Stimulated activated memory B cell treated with anti-CD40 and anti-IgM and Interleukin-4, amounts not matched to agents 10 μg/mL and 1 μg/mL and 100 μg/mL, for 72 hours (primary cell): Measurements from ENCODE around the gene SLC35B3.
"Not testable (repeated sequence)": the region's sequence is repeated elsewhere in the genome, so short reads cannot be mapped to it uniquely, and the experiment has no call there.

Experiments
- ATAC-seq: fragments of 150-1000 bp; cut with Tn5 transposase; 2 replicates; pipeline ENCODE4 v1.10.0; 2021
- H3K27ac Mint-ChIP-seq: one replicate; pipeline ENCODE4 v1.8.0; 2022; ENCODE audit warnings: mild to moderate bottlenecking, mixed read lengths
- H3K27me3 Mint-ChIP-seq: one replicate; pipeline ENCODE4 v1.8.0; 2022; ENCODE audit warnings: mixed read lengths
- H3K36me3 Mint-ChIP-seq: one replicate; pipeline ENCODE4 v1.8.0; 2022; ENCODE audit warnings: mixed read lengths
- H3K4me1 Mint-ChIP-seq: one replicate; pipeline ENCODE4 v1.8.0; 2022; ENCODE audit warnings: mixed read lengths
- H3K4me3 Mint-ChIP-seq: one replicate; pipeline ENCODE4 v1.8.0; 2022; ENCODE audit warnings: mild to moderate bottlenecking, moderate library complexity, mixed read lengths
- H3K9me3 Mint-ChIP-seq: one replicate; pipeline ENCODE4 v1.8.0; 2022; ENCODE audit warnings: mixed read lengths

Gene SLC35B3

DNA sequence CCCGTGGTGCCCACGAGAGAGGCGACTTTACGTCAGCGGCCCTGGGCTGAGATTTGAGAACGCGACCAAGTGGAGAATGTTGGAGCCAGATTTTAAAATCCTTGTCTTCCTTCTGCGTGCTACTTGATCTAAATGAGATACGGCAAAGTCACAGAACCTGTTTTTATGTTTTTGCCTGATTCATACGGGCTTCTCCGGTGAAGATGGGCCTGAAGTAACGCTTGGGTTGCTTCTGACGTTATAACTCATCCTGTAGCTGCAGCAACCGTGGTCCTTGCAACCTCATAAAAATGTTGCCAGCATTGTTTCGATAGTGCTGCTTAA lies 462 bp upstream of the SLC35B3 start:
- Mint-ChIP-seq H3K27me3 (no peaks in the 10 kb centered on the region), H3K27ac (peak overlapping the region; percentile 91), H3K4me3 (peak overlapping the region; percentile 91), H3K9me3 (no peaks in the 10 kb centered on the region), H3K4me1 (peaks cover 27% of the 10 kb centered on the region), H3K36me3 (peaks cover 18% of the 10 kb centered on the region)
- ATAC-seq, result no peak

DNA sequence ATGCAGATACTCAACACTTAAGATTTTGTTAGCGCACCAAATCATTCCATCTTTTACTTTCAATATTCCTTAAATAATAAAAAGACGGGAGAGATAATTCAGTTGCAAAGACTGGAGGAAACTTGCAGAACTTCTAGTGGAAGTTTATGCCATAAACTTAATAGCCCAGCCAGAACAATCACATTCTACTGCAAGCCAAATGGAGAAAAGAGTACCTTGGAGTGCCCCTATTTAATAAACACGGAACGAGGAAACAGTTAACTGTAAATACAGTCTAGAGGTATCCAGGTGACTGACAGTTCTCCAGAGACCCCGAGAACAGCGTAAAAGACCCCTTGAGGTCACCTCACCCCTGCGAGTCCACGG lies 635 bp downstream of the SLC35B3 start:
- ATAC-seq, result peak; percentile 19
- Mint-ChIP-seq H3K27ac (peak overlapping the region; percentile 91), H3K4me1 (peaks cover 27% of the 10 kb centered on the region)

DNA sequence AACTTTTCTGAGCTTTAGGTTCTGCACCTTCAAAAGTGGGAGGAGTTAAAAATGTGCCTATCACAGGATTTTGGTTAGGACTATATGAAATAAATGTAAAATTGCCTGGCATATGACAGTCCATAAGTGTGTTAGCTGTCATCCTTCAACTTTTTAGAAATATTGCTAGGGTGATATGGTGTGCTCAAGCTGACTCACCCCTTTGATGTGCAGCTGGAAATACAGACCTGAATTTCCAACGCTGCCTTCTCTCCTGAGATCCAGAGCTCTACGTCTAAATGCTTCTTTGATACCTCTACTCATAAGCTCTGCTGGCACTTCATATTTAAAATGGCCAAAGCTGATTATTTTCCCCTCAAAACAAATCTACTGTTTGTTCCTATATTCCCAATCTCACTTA lies 2.7 kb downstream of the SLC35B3 start:
- no peak for ATAC-seq
- H3K27me3 Mint-ChIP-seq, result no peaks in the 10 kb centered on the region
- no peak overlapping the region for H3K27ac Mint-ChIP-seq
- no peaks in the 10 kb centered on the region for H3K9me3 Mint-ChIP-seq
- peaks cover 27% of the 10 kb centered on the region for H3K4me1 Mint-ChIP-seq
- no peak overlapping the region for H3K4me3 Mint-ChIP-seq
- peaks cover 31% of the 10 kb centered on the region for H3K36me3 Mint-ChIP-seq

More for the DNA sequence above, 635 bp downstream of the SLC35B3 start:
- Mint-ChIP-seq H3K27me3 (no peaks in the 10 kb centered on the region), H3K9me3 (no peaks in the 10 kb centered on the region), H3K4me3 (peak overlapping the region; percentile 91), H3K36me3 (peaks cover 22% of the 10 kb centered on the region)

DNA sequence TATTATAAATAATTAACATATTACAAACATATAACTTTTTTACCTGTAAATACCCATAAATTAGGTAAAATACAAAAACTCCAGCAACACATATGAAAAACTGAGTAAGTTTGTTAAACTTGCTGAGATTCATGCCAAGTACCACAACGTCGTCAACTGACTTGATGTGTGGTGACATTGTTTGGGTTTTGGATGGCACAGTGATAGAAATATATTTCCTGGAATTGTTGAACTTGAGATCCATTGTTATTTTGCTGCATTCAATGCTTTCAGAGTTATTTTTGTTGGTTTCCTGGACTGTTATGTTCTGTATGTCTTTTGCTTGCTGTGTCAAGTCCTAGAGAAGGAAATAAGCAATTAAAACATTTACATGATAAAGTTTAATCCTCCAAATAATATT lies 5.5 kb downstream of the SLC35B3 start:
- ATAC-seq, result no peak
- Mint-ChIP-seq H3K4me1 (peaks cover 18% of the 10 kb centered on the region), H3K9me3 (peaks cover 3% of the 10 kb centered on the region), H3K27ac (no peak overlapping the region), H3K36me3 (peaks cover 48% of the 10 kb centered on the region), H3K4me3 (no peak overlapping the region), H3K27me3 (no peaks in the 10 kb centered on the region)

DNA sequence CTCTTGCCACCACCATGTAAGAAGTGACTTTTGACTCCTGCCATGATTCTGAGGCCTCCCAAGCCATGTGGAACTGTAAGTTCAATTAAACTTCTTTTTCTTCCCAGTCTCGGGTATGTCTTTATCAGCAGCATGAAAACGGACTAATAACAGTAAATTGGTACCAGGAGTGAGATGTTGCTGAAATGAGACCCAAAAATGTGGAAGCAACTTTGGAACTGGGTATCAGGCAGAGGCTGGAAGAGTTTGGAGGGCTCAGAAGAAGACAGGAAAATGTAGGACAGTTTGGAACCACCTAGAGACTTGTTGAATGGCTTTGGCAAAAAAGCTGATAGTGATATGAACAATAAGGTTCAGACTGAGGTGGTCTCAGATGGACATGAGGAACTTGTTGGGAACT lies 8.8 kb downstream of the SLC35B3 start:
- not testable (repeated sequence) for ATAC-seq, H3K27ac Mint-ChIP-seq, H3K4me1 Mint-ChIP-seq, H3K4me3 Mint-ChIP-seq, H3K27me3 Mint-ChIP-seq, H3K9me3 Mint-ChIP-seq
- H3K36me3 Mint-ChIP-seq, result peaks cover 40% of the 10 kb centered on the region

DNA sequence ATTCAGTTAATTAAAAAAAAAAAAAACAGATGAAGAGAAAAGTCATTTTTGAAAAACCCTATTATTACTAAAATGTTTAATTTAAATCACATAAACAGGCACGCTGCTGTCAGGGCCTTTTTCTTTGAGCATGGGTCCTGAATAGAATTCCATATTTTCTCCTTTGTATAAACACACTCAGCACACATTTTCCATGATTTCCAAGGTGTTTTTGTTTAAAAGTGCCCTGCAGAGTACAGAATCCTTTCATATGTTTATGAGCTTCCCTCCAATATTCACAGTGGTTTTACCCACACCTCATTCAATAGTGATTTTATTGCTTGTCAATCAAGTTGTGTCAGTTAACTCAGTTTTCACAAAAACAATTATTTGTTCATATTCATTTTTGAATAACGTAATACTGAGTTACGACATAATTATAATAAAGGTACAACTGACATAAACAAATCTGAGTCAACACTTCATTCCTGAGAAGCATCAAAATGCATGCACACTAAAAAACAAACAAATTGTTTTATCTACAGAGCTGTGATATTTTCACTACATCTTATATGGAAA lies 15.2 kb downstream of the SLC35B3 start:
- H3K4me3 Mint-ChIP-seq, result no peak overlapping the region
- ATAC-seq, result no peak
- no peak overlapping the region for H3K27ac Mint-ChIP-seq
- no peaks in the 10 kb centered on the region for H3K4me1 Mint-ChIP-seq
- peaks cover 35% of the 10 kb centered on the region for H3K36me3 Mint-ChIP-seq
- no peaks in the 10 kb centered on the region for H3K27me3 Mint-ChIP-seq
- H3K9me3 Mint-ChIP-seq, result no peaks in the 10 kb centered on the region

DNA sequence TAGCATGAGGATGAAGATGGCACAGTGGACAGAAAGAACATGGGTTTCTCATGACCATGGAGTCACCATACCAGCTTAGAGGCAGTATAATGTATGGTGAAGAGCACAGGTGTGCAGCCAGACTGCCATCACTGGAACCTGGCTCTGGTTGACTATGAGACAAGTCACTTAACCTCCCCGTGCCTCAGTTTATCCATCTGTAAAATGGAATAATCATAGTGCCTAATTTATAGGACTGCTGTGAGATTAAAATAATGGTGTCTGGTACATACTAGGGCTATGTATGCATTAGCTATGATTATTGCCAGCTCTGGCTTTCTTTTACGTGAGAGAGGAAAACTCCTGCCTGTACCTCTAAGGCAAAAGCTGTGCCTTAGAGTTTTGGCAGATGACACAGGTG lies 19.4 kb downstream of the SLC35B3 start:
- no peaks in the 10 kb centered on the region for H3K4me1 Mint-ChIP-seq
- H3K36me3 Mint-ChIP-seq, result peaks cover 45% of the 10 kb centered on the region
- no peak overlapping the region for H3K4me3 Mint-ChIP-seq
- no peak overlapping the region for H3K27ac Mint-ChIP-seq
- no peaks in the 10 kb centered on the region for H3K27me3 Mint-ChIP-seq
- H3K9me3 Mint-ChIP-seq, result no peaks in the 10 kb centered on the region
- ATAC-seq, result no peak

DNA sequence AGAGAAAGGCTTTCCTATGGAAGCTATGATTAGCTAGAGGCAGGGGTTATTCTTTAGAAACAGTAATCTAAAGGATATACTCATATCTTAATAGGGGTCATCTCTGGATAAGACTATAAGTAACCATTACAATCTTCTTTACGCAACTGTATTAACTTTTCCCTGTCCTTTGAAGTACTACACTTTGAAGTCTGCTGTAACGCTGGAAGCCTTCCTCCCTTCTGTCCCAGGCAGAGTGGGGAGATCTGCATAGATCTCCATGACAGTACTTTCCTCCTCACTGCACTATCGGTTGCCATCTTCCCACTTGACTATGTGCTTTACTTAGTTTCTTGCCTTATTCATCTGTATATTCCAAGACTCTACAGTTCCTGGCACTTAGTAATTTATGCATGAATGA lies 20.1 kb downstream of the SLC35B3 start:
- no peak overlapping the region for H3K4me3 Mint-ChIP-seq

DNA sequence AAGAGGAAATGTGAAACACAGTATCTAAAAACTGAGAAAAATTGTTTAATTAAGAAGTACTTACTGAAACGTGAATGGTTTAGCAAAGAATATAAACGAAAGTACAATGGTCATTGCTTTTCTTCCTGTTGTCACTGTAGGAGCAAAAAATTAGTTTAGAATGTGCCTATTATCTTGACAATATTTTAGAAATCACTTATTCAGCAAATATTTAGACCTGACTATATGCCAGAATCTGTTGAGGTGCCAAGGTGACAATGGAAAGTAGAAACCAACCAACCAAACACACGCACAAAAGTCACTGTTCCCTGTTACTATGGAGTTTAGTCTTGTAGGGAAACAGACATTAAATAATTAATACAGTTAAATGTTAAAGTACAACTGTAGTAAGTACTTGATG lies 20.5 kb downstream of the SLC35B3 start:
- Mint-ChIP-seq H3K27me3 (no peaks in the 10 kb centered on the region), H3K27ac (no peak overlapping the region), H3K4me1 (no peaks in the 10 kb centered on the region), H3K36me3 (peaks cover 47% of the 10 kb centered on the region), H3K9me3 (no peaks in the 10 kb centered on the region), H3K4me3 (no peak overlapping the region)
- ATAC-seq, result no peak

More for the DNA sequence above, 20.1 kb downstream of the SLC35B3 start:
- Mint-ChIP-seq H3K36me3 (peaks cover 45% of the 10 kb centered on the region), H3K27ac (no peak overlapping the region), H3K4me1 (no peaks in the 10 kb centered on the region), H3K9me3 (no peaks in the 10 kb centered on the region), H3K27me3 (no peaks in the 10 kb centered on the region)
- ATAC-seq, result no peak

DNA sequence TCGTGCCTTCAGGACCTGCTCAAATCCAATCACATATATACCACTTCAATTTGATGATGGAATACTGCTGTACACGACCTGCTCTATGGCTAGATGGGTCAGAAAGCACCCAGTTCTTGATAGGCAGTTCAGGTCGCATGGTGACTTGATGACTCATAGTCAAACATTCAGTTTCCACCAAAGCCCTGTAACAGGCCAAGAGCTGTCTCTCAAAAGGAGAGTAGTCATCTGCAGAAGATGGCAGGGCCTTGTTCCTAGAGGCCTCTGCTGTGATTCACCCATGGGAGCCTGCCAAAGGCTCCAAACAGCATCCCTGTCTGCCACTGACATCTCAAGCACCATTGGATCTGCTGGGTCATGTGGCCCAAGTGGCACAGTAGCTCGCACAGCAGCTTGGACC lies 29.4 kb downstream of the SLC35B3 start:
- not testable (repeated sequence) for H3K4me1 Mint-ChIP-seq, H3K27me3 Mint-ChIP-seq, H3K4me3 Mint-ChIP-seq, ATAC-seq, H3K27ac Mint-ChIP-seq, H3K9me3 Mint-ChIP-seq
- peaks cover 37% of the 10 kb centered on the region for H3K36me3 Mint-ChIP-seq

DNA sequence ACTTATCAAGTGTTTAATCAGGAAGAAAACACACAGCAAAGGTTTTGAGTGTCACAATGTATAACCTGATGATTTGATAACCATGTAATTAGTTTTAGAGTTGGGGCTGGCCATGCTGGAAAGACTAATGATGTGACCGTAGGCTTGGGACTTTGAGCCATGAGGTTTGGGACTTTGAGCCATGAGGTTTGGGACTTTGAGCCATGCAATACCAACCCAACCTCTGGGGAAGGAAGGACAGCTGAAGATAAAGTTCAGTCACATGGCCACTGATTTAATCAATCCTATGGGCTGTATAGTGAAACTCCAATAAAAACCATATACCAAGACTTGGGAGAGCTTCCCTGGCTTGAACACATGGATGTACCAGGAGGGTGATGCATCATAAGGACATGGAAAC lies 32.8 kb downstream of the SLC35B3 start:
- H3K27me3 Mint-ChIP-seq, result no peaks in the 10 kb centered on the region

DNA sequence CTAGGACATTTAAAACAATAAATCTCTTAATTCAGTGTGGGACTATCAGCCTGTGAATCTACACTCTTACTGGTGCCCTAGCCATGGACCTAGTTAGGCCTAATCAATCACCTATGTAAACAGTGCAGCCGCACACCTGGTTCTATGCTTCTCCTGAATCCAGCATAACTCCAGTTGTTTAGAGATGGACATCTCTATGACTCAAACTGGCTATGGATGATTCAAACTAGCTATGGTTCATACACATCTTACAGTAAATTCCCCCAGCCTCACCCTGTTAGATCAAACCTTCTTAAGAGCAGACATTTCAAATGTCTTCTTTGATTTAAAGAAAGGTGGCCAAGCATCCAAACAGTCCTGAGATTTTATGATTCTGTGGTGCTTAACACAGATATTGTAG lies 34.7 kb downstream of the SLC35B3 start:
- Mint-ChIP-seq H3K4me3 (no peak overlapping the region), H3K4me1 (no peaks in the 10 kb centered on the region), H3K36me3 (peaks cover 23% of the 10 kb centered on the region), H3K27ac (no peak overlapping the region), H3K27me3 (no peaks in the 10 kb centered on the region), H3K9me3 (peaks cover 2% of the 10 kb centered on the region)
- ATAC-seq, result no peak

More for the DNA sequence above, 32.8 kb downstream of the SLC35B3 start:
- H3K36me3 Mint-ChIP-seq, result peaks cover 21% of the 10 kb centered on the region
- no peak for ATAC-seq
- no peak overlapping the region for H3K4me3 Mint-ChIP-seq
- peaks cover 2% of the 10 kb centered on the region for H3K9me3 Mint-ChIP-seq
- no peaks in the 10 kb centered on the region for H3K4me1 Mint-ChIP-seq
- H3K27ac Mint-ChIP-seq, result no peak overlapping the region

DNA sequence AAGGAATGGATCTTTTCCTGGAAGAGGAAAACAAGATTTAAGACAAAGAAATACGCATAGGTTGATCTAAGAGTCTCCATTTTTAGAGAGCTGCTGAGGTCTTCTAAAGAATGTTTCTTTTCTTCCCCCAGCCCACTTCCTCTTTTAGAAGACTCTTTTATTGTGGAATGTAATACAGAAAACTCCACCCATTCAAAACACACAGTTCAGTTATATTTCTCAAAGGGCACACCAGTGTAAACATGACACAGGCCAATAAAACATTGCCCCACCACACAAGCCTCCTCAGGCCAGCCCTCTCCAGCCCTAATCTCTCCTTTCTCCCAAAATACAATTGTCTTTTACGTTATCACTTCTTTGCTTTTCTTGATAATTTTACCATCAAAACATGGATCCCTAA lies 42.8 kb downstream of the SLC35B3 start:
- H3K27ac Mint-ChIP-seq, result no peak overlapping the region

DNA sequence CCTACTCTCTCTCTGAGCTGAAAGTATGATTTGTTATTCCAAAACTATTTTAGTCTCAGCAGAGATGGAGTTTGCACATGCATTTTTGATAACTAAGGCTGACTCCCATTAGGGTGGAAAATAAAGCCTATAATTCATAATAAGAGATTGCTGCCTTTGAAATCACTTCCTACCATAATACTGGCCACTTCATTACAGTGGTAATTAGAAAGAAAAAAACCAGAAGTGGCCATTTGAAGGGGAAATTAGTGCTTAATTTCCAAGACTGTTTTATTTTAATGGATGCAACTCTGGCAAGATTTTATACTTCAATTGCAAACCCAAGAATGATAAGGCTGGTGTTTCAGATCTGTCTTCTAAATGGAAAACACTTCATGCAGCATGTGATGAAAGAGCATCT lies 43.4 kb downstream of the SLC35B3 start:
- H3K27me3 Mint-ChIP-seq, result no peaks in the 10 kb centered on the region
- ATAC-seq, result no peak
- no peak overlapping the region for H3K27ac Mint-ChIP-seq
- no peaks in the 10 kb centered on the region for H3K9me3 Mint-ChIP-seq
- H3K4me1 Mint-ChIP-seq, result peaks cover 7% of the 10 kb centered on the region
- no peak overlapping the region for H3K4me3 Mint-ChIP-seq
- H3K36me3 Mint-ChIP-seq, result peaks cover 4% of the 10 kb centered on the region

More for the DNA sequence above, 42.8 kb downstream of the SLC35B3 start:
- Mint-ChIP-seq H3K4me3 (no peak overlapping the region), H3K4me1 (peaks cover 7% of the 10 kb centered on the region), H3K36me3 (peaks cover 7% of the 10 kb centered on the region), H3K27me3 (no peaks in the 10 kb centered on the region), H3K9me3 (no peaks in the 10 kb centered on the region)
- ATAC-seq, result no peak

DNA sequence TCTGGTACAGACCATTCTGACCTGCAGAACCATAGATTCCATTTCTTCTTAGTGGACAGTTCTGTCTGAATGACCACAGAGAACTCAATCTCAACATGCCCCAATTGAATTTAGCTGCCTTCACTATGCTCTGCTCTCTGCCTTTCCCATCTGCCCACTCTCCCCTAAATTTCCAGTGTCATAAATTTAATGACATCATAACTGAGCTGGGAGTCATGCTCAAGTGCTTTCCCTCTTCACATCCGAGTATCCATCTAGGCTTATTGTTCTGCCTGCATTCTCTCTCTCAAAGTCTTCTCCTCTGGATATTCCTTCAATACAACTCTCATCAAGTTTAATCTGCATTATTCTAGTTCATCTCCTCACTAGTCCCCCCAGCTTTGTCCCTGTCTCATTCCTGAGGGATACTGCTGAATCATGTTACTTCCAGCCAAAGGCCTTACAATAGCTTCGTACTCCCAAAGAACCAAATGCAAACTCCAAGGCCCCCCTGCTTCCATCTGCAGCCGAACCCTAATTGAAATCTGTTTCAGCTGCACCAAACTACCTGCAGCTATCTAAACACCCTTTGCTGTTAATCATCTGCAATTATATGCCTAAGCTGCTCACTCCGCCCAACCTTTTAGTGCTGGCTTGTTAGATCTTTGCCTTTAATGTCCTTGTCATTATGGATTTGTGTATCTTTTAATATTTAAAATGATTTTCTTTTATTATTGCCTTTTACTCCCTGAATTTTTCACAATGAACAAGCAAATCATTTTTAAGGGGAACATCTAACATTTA lies 46.1 kb downstream of the SLC35B3 start:
- H3K36me3 Mint-ChIP-seq, result no peaks in the 10 kb centered on the region
- H3K27me3 Mint-ChIP-seq, result no peaks in the 10 kb centered on the region
- H3K4me3 Mint-ChIP-seq, result no peak overlapping the region
- no peak for ATAC-seq
- no peak overlapping the region for H3K27ac Mint-ChIP-seq
- H3K9me3 Mint-ChIP-seq, result no peaks in the 10 kb centered on the region
- H3K4me1 Mint-ChIP-seq, result peaks cover 7% of the 10 kb centered on the region

DNA sequence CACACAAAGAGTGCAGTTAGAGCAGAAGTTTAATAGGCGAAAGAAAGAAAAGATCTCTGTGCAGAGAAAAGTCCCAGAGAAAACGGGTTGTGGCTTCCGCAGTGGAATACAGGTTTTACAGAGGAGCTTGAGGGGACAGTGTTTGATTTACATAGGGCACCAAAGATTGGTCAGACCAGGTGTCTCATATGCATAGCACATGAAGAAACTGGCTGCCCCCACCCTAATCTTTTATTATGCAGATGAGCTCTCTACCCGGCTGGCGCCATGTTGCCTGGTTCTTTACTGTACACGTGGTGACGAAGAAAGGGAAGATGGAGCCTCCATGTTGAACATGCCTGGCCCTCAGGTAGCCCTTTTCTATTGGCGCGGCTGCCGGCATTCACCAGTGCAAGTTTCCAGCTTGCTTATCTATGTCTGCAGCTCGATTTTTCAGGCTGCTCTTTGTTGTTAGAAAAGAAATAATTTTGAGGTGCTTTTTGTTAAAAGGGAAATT lies 47.4 kb downstream of the SLC35B3 start:
- Mint-ChIP-seq H3K36me3 (no peaks in the 10 kb centered on the region), H3K4me3 (no peak overlapping the region), H3K9me3 (no peaks in the 10 kb centered on the region), H3K27ac (no peak overlapping the region), H3K4me1 (peaks cover 6% of the 10 kb centered on the region), H3K27me3 (no peaks in the 10 kb centered on the region)
- ATAC-seq, result no peak
